Measurements from ENCODE around the gene CBFA2T2.

- no peak for TF ChIP-seq CTCF (IDR thresholded peaks at IDR 0.05; ENCODE audit: extremely low read depth in 1 of 2, insufficient read depth in 1 of 2, low read depth in 1 of 2, low read length in 2 of 2)
- no peak for TF ChIP-seq FOS (IDR thresholded peaks at IDR 0.05; ENCODE audit: borderline replicate concordance, insufficient read depth, low read length)
- no peak for TF ChIP-seq POLR2AphosphoS5 (IDR thresholded peaks at IDR 0.05; ENCODE audit: insufficient read depth, low read depth, low read length)
- TF ChIP-seq POLR2A (IDR thresholded peaks at IDR 0.05; ENCODE audit: low read depth, low read length): no peak
- no peak for TF ChIP-seq MYC (IDR thresholded peaks at IDR 0.05; ENCODE audit: low read depth, low read length)
- TF ChIP-seq MAX (IDR thresholded peaks at IDR 0.05; ENCODE audit: insufficient read depth, insufficient read length): no peak
Measured at GRCh38 chr20:33470457-33470856, 19.4 kb upstream of the CBFA2T2 start.
